GM12872 (cell line): ENCODE measurements around the gene KCNJ6.

Experiments
- TF ChIP-seq, protein P1 (sequence below): IDR thresholded peaks from 3 replicates; pipeline ENCODE4 v1.5.1; 2011; ENCODE audit warnings: low read depth, mild to moderate bottlenecking, low read length, moderate library complexity; ENCODE audit not compliant: insufficient read depth

KCNJ6 gene

GRCh38 chr21:37848721-37849490 is 67.4 kb downstream of the KCNJ6 start:
- TF ChIP-seq, protein P1, sequence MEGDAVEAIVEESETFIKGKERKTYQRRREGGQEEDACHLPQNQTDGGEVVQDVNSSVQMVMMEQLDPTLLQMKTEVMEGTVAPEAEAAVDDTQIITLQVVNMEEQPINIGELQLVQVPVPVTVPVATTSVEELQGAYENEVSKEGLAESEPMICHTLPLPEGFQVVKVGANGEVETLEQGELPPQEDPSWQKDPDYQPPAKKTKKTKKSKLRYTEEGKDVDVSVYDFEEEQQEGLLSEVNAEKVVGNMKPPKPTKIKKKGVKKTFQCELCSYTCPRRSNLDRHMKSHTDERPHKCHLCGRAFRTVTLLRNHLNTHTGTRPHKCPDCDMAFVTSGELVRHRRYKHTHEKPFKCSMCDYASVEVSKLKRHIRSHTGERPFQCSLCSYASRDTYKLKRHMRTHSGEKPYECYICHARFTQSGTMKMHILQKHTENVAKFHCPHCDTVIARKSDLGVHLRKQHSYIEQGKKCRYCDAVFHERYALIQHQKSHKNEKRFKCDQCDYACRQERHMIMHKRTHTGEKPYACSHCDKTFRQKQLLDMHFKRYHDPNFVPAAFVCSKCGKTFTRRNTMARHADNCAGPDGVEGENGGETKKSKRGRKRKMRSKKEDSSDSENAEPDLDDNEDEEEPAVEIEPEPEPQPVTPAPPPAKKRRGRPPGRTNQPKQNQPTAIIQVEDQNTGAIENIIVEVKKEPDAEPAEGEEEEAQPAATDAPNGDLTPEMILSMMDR, result no peak

GRCh38 chr21:37845535-37845934 is 70.7 kb downstream of the KCNJ6 start:
- TF ChIP-seq, protein P1, result no peak

- TF ChIP-seq, protein P1, result no peak
These were observed 73.1 kb downstream of the KCNJ6 start for GRCh38 chr21:37843191-37843590.

DNA sequence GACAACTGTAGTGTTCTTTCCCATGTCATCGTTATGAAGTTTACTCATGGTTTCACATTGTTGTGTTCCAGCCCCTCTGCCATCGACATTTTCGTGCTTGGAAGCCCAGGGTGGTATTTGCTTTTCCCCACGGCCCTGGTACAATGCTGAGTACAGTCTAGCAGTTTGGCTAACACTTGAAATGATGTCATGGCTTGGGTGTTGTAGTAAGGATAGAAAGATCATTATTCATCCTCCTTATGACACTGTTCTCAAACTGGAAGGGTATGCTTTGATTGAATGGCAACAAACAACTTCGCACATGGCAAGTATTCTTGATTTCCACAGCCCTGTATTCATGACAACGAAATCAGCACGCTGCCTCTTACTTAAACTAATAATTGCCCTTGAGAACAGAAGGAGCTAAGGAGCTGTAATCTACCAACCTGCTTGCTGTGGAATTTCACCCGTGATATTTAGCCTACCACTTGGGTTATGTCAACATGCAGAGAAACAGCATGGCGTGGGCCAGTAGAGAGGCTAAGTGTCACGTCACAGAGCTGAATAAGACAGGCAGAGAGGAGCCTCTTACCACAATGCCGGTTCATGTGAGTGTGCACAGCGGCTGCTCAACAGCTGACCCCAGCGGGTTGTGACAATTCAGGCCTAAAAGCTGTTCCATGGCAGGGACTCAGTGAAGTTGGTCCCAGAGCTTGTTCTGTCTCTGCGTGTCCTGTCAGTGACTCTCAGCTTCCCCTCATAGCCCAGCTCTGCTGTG is 73.9 kb downstream of the KCNJ6 start:
- TF ChIP-seq, protein P1, result no peak

DNA sequence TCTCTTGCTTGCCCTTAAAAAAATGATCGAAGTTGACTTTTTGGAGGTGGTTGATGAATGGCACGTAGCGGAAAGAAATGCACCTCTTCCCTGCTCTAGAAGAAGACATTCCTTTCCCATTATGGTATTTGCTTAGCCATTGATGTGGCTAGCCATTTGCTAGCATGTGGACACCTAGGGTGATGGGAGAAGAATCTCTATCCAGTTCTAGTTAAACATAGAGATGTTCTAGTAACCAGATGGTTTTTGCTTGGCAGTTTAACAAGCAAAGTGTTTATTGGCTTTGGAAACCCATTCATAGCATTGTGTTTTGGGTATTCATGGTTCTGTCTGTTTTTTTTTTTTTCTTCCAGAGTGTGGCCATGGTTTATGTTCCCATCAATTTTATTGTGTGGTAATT is 78.9 kb downstream of the KCNJ6 start:
- TF ChIP-seq, protein P1, result no peak

- TF ChIP-seq, protein P1, result no peak
These were observed 80.8 kb downstream of the KCNJ6 start for GRCh38 chr21:37835481-37835880.

- TF ChIP-seq, protein P1, result no peak
These were observed 83.0 kb downstream of the KCNJ6 start for GRCh38 chr21:37833301-37833700.
